ENCODE results near the gene USP7.
"Not testable (repeated sequence)": the region's sequence is repeated elsewhere in the genome, so short reads cannot be mapped to it uniquely, and the experiment has no call there.

The USP7 gene

DNA sequence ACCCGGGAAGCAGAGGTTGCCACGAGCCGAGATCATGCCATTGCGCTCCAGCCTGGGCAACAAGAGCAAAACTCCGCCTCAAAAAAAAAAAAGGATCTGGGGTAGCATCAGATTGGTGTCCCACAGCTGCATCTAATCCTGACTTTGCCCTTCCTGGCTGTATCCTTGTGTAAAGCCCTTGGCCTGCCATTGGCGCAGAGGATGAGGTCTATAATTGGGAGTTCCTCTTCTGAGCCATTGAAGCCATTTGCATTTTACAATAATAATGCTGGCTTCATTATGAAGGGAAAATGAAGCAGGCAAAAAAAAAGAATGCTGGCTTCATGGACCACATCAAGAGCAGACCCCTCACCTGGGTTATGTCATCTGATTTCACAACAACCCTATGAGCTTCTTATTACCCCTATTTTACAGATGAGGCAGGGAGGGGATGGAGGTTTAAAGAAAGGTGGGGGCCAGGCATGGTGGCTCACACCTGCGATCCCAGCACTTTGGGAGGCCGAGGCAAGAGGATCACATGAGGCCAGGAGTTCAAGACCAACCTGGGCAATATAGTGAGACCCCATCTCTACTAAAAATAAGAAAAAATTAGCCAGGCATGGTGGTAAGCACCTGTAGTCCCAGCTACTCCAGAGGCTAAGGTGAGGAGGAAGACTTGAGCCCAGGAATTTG lies 82.7 kb downstream of the USP7 start:
- H2BK5ac ChIP-seq (ENCODE audit: low read length): no peak overlapping the region
- no peaks in the 10 kb centered on the region for H3K36me3 ChIP-seq (replicated peaks in 1 of 2; ENCODE audit: control insufficient read depth in 2 of 2, insufficient read depth in 2 of 2, low read length in 2 of 2)
- H3K4me2 ChIP-seq (ENCODE audit: insufficient read depth, low read length, poor library complexity, severe bottlenecking): no peak overlapping the region
- H3K9ac ChIP-seq (ENCODE audit: low read depth, low read length, poor library complexity): no peak overlapping the region
- peaks cover 1% of the 10 kb centered on the region for H3K79me1 ChIP-seq (ENCODE audit: low read depth, low read length)
- H2BK120ac ChIP-seq (ENCODE audit: low read depth, low read length): no peak overlapping the region
- no peak overlapping the region for H2AFZ ChIP-seq (ENCODE audit: low read length)
- no peak overlapping the region for H3K4me3 ChIP-seq (ENCODE audit: low read length in 2 of 2)
- H3K23ac ChIP-seq (ENCODE audit: low read depth, low read length, poor library complexity): no peak overlapping the region
- WGBS, 2 donors (ENCODE audit: extremely low coverage in 2 of 2, insufficient read length in 2 of 2, insufficient replicate concordance in 1 of 2): no CpG with 5 or more reads among the region's 8 CpGs
- H3K14ac ChIP-seq (ENCODE audit: low read length): no peak overlapping the region
- no peak overlapping the region for H4K8ac ChIP-seq (ENCODE audit: low read depth, low read length)
- H3K4me1 ChIP-seq (ENCODE audit: control insufficient read depth in 2 of 2, insufficient read depth in 1 of 2, low read depth in 1 of 2, low read length in 2 of 2): peaks cover 3 to 11% of the 10 kb centered on the region in 2 donors
- H2BK12ac ChIP-seq (ENCODE audit: low read length): no peak overlapping the region
- H2BK15ac ChIP-seq (ENCODE audit: low read length): no peak overlapping the region
- H3K4ac ChIP-seq (ENCODE audit: low read length): no peak overlapping the region
- no peak overlapping the region for H4K91ac ChIP-seq (ENCODE audit: low read depth, low read length, poor library complexity)
- DNase-seq (ENCODE audit: low spot score): no peak
- H3K27ac ChIP-seq (replicated peaks; ENCODE audit: low read length): no peak overlapping the region
- peaks cover 0 to 2% of the 10 kb centered on the region in 2 donors for H3K9me3 ChIP-seq (replicated peaks in 1 of 2; ENCODE audit: control insufficient read depth in 2 of 2, insufficient read depth in 1 of 2, low read depth in 1 of 2, low read length in 2 of 2)
- H3K27me3 ChIP-seq (ENCODE audit: control insufficient read depth in 3 of 3, insufficient read depth in 3 of 3, low read depth in 1 of 3, low read length in 3 of 3): no peaks in the 10 kb centered on the region
- no peak overlapping the region for H2AK5ac ChIP-seq (ENCODE audit: low read depth, low read length)
- no peak overlapping the region for H3K18ac ChIP-seq (ENCODE audit: low read length)

DNA sequence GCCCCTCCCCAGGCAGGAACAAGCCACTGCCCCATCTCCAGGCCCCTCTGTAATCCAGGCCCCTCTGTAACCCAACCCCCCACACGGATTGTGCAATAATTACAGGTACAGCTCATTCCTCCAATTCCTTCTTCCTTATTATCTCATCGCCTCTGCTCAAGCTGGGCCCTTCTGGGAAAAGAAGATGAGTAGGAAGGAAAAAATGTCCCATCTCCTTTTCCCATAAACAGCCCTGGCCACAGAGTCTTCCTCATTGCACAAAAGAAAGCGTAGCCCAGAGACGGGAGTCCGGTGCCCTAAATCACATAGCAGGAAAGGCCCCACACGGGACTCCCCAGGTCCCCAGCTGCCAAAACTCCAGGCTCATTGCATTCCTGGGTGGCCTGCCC lies 85.2 kb downstream of the USP7 start:
- no peaks in the 10 kb centered on the region for H3K4me1 ChIP-seq (ENCODE audit: control insufficient read depth in 2 of 2, insufficient read depth in 1 of 2, low read depth in 1 of 2, low read length in 2 of 2)
- no peak overlapping the region for H2BK15ac ChIP-seq (ENCODE audit: low read length)
- H2AK5ac ChIP-seq (ENCODE audit: low read depth, low read length): no peak overlapping the region
- H3K36me3 ChIP-seq (replicated peaks in 1 of 2; ENCODE audit: control insufficient read depth in 2 of 2, insufficient read depth in 2 of 2, low read length in 2 of 2): no peaks in the 10 kb centered on the region
- no peak overlapping the region for H3K9ac ChIP-seq (ENCODE audit: low read depth, low read length, poor library complexity)
- no peak for DNase-seq (ENCODE audit: low spot score)
- H3K4me3 ChIP-seq (ENCODE audit: low read length in 2 of 2): no peak overlapping the region
- H2BK12ac ChIP-seq (ENCODE audit: low read length): no peak overlapping the region
- no peak overlapping the region for H2BK5ac ChIP-seq (ENCODE audit: low read length)
- no peak overlapping the region for H3K4me2 ChIP-seq (ENCODE audit: insufficient read depth, low read length, poor library complexity, severe bottlenecking)
- H3K9me3 ChIP-seq (replicated peaks in 1 of 2; ENCODE audit: control insufficient read depth in 2 of 2, insufficient read depth in 1 of 2, low read depth in 1 of 2, low read length in 2 of 2): no peaks in the 10 kb centered on the region
- H3K79me1 ChIP-seq (ENCODE audit: low read depth, low read length): no peaks in the 10 kb centered on the region
- no peaks in the 10 kb centered on the region for H3K27me3 ChIP-seq (ENCODE audit: control insufficient read depth in 3 of 3, insufficient read depth in 3 of 3, low read depth in 1 of 3, low read length in 3 of 3)
- no CpG with 5 or more reads among the region's 6 CpGs for WGBS, 2 donors (ENCODE audit: extremely low coverage in 2 of 2, insufficient read length in 2 of 2, insufficient replicate concordance in 1 of 2)
- no peak overlapping the region for H4K8ac ChIP-seq (ENCODE audit: low read depth, low read length)
- no peak overlapping the region for H3K4ac ChIP-seq (ENCODE audit: low read length)
- H4K91ac ChIP-seq (ENCODE audit: low read depth, low read length, poor library complexity): no peak overlapping the region
- H3K18ac ChIP-seq (ENCODE audit: low read length): no peak overlapping the region
- H3K23ac ChIP-seq (ENCODE audit: low read depth, low read length, poor library complexity): no peak overlapping the region
- no peak overlapping the region for H3K14ac ChIP-seq (ENCODE audit: low read length)
- H2BK120ac ChIP-seq (ENCODE audit: low read depth, low read length): no peak overlapping the region
- H3K27ac ChIP-seq (replicated peaks; ENCODE audit: low read length): no peak overlapping the region
- H2AFZ ChIP-seq (ENCODE audit: low read length): peak overlapping the region; percentile 15

GRCh38 chr16:8877894-8878522 lies 85.7 kb downstream of the USP7 start:
- Histone ChIP-seq H4K91ac (ENCODE audit: low read depth, low read length, poor library complexity) (no peak overlapping the region), H3K27ac (replicated peaks; ENCODE audit: low read length) (no peak overlapping the region)
- WGBS, 2 donors (ENCODE audit: extremely low coverage in 2 of 2, insufficient read length in 2 of 2, insufficient replicate concordance in 1 of 2): no CpG with 5 or more reads among the region's 8 CpGs

DNA sequence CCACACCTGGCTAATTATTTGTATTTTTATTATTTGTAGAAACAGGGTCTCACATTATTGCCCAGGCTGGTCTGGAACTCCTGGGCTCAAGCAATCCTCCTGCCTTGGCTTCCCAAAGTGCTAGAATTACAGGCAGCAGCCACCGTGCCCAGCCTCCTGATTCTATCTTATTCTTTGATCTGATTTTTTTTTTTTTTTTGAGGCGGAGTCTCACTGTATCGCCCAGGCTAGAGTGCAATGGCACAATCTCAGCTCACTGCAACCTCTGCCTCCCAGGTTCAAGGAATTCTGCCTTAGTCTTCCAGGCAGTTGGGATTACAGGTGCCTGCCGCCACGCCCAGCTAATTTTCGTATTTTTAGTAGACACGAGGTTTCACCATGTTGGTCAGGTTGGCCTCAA lies 88.4 kb downstream of the USP7 start:
- H3K4ac ChIP-seq (ENCODE audit: low read length); H3K14ac ChIP-seq (ENCODE audit: low read length); H3K27me3 ChIP-seq (ENCODE audit: control insufficient read depth in 3 of 3, insufficient read depth in 3 of 3, low read depth in 1 of 3, low read length in 3 of 3); H3K4me2 ChIP-seq (ENCODE audit: insufficient read depth, low read length, poor library complexity, severe bottlenecking); H3K36me3 ChIP-seq (replicated peaks in 1 of 2; ENCODE audit: control insufficient read depth in 2 of 2, insufficient read depth in 2 of 2, low read length in 2 of 2); H3K4me1 ChIP-seq (ENCODE audit: control insufficient read depth in 2 of 2, insufficient read depth in 1 of 2, low read depth in 1 of 2, low read length in 2 of 2); DNase-seq (ENCODE audit: low spot score); H4K91ac ChIP-seq (ENCODE audit: low read depth, low read length, poor library complexity); H2BK120ac ChIP-seq (ENCODE audit: low read depth, low read length); H3K9me3 ChIP-seq (replicated peaks in 1 of 2; ENCODE audit: control insufficient read depth in 2 of 2, insufficient read depth in 1 of 2, low read depth in 1 of 2, low read length in 2 of 2); H2BK5ac ChIP-seq (ENCODE audit: low read length); H2BK15ac ChIP-seq (ENCODE audit: low read length); H2BK12ac ChIP-seq (ENCODE audit: low read length); H3K18ac ChIP-seq (ENCODE audit: low read length); H3K79me1 ChIP-seq (ENCODE audit: low read depth, low read length); H3K4me3 ChIP-seq (ENCODE audit: low read length in 2 of 2); H3K27ac ChIP-seq (replicated peaks; ENCODE audit: low read length); H4K8ac ChIP-seq (ENCODE audit: low read depth, low read length); H2AK5ac ChIP-seq (ENCODE audit: low read depth, low read length); H3K9ac ChIP-seq (ENCODE audit: low read depth, low read length, poor library complexity); H3K23ac ChIP-seq (ENCODE audit: low read depth, low read length, poor library complexity); H2AFZ ChIP-seq (ENCODE audit: low read length): not testable (repeated sequence)
- WGBS, 2 donors (ENCODE audit: extremely low coverage in 2 of 2, insufficient read length in 2 of 2, insufficient replicate concordance in 1 of 2): no CpG with 5 or more reads among the region's 7 CpGs

More at GRCh38 chr16:8877894-8878522, 85.7 kb downstream of the USP7 start:
- Histone ChIP-seq H3K4me1 (ENCODE audit: control insufficient read depth in 2 of 2, insufficient read depth in 1 of 2, low read depth in 1 of 2, low read length in 2 of 2) (no peaks in the 10 kb centered on the region), H3K79me1 (ENCODE audit: low read depth, low read length) (no peaks in the 10 kb centered on the region), H3K4me2 (ENCODE audit: insufficient read depth, low read length, poor library complexity, severe bottlenecking) (no peak overlapping the region), H3K36me3 (replicated peaks in 1 of 2; ENCODE audit: control insufficient read depth in 2 of 2, insufficient read depth in 2 of 2, low read length in 2 of 2) (no peaks in the 10 kb centered on the region), H2AK5ac (ENCODE audit: low read depth, low read length) (no peak overlapping the region), H2BK5ac (ENCODE audit: low read length) (no peak overlapping the region), H3K23ac (ENCODE audit: low read depth, low read length, poor library complexity) (no peak overlapping the region), H3K27me3 (ENCODE audit: control insufficient read depth in 3 of 3, insufficient read depth in 3 of 3, low read depth in 1 of 3, low read length in 3 of 3) (no peaks in the 10 kb centered on the region), H2BK15ac (ENCODE audit: low read length) (peak overlapping the region; percentile 55), H3K4ac (ENCODE audit: low read length) (no peak overlapping the region), H2AFZ (ENCODE audit: low read length) (peak overlapping the region; percentile 15), H2BK120ac (ENCODE audit: low read depth, low read length) (no peak overlapping the region), H3K9ac (ENCODE audit: low read depth, low read length, poor library complexity) (no peak overlapping the region), H3K18ac (ENCODE audit: low read length) (no peak overlapping the region), H3K9me3 (replicated peaks in 1 of 2; ENCODE audit: control insufficient read depth in 2 of 2, insufficient read depth in 1 of 2, low read depth in 1 of 2, low read length in 2 of 2) (no peaks in the 10 kb centered on the region), H3K14ac (ENCODE audit: low read length) (no peak overlapping the region), H4K8ac (ENCODE audit: low read depth, low read length) (no peak overlapping the region), H3K4me3 (ENCODE audit: low read length in 2 of 2) (no peak overlapping the region), H2BK12ac (ENCODE audit: low read length) (no peak overlapping the region)
- no peak for DNase-seq (ENCODE audit: low spot score)
